A549 (cell line): ENCODE data around the gene MAGI2. TPM values are rescaled to one million over a fixed set of nuclear protein-coding genes. Genes with fewer than 3 reads are reported as not detected.

ENCODE experiments used
- ATAC-seq, 2 experiments: fragments of 200-7000 bp in 1 of 2; fragments of >200 bp in 1 of 2; cut with Nextera tagmentation in 1 of 2; cut with Tn5 transposase in 1 of 2; 3 replicates each; pipeline versions ENCODE4 v1.8.0 to v1.9.1; 2018 to 2020; ENCODE audit warnings: mild to moderate bottlenecking in 1 of 2, moderate library complexity in 1 of 2
- CTCF ChIA-PET: fragments of 300-600 bp; sonication (Branson Sonifier 250); formaldehyde crosslinking; extraction: SDS; loops from one replicate; lab custom pipeline; 2021; ENCODE audit warnings: antibody characterized with exemption, inconsistent platforms; lab: Yijun Ruan, JAX
- POLR2A ChIA-PET: fragments of 350-600 bp; formaldehyde crosslinking; extraction: SDS; loops from one replicate; lab custom pipeline; 2021; ENCODE audit warnings: antibody characterized with exemption, inconsistent platforms; lab: Yijun Ruan, JAX
- DNase-seq, 2 experiments: peaks; one replicate each; pipeline versions ENCODE4 v3.0.0 to v3.0.0-alpha.2; 2011 to 2016; ENCODE audit warnings: low read depth in 1 of 2, low spot score in 1 of 2
- FAIRE-seq: peaks from 2 replicates; lab custom pipeline; 2011; peaks lifted over from hg19 to GRCh38; lab: Jason Lieb, UNC
- H3K27ac ChIP-seq, 2 experiments: fragments of >200 bp; sonication (Bioruptor Twin); formaldehyde crosslinking; 3 replicates each; pipeline ENCODE4 v1.5.1; 2016 to 2017
- H3K4me1 ChIP-seq: fragments of >200 bp; sonication (Bioruptor Twin); formaldehyde crosslinking; 3 replicates; pipeline ENCODE4 v1.6.1; 2016
- H3K4me2 ChIP-seq: fragments of >200 bp; sonication (Bioruptor Twin); formaldehyde crosslinking; 3 replicates; pipeline ENCODE4 v1.6.1; 2016
- H3K4me3 ChIP-seq: fragments of >200 bp; sonication (Bioruptor Twin); formaldehyde crosslinking; 3 replicates; pipeline ENCODE4 v1.5.1; 2016
- H3K9me3 ChIP-seq: fragments of >200 bp; sonication (Bioruptor Twin); formaldehyde crosslinking; 3 replicates; pipeline ENCODE4 v1.6.1; 2016
- CBX2 ChIP-seq: fragments of 200-600 bp; sonication (generic); IDR thresholded peaks from 2 replicates; pipeline ENCODE4 v1.6.1; 2016; ENCODE audit warnings: low read depth, mild to moderate bottlenecking, borderline replicate concordance
- CHD4 ChIP-seq: fragments of 200-600 bp; sonication (generic); IDR thresholded peaks from 2 replicates; pipeline ENCODE4 v1.6.1; 2016; ENCODE audit warnings: antibody characterized with exemption, mild to moderate bottlenecking, borderline replicate concordance
- EHMT2 ChIP-seq: fragments of 200-600 bp; sonication (generic); IDR thresholded peaks from 2 replicates; pipeline ENCODE4 v1.6.1; 2016; ENCODE audit warnings: antibody characterized with exemption, low read depth, mild to moderate bottlenecking, moderate library complexity
- EP300 ChIP-seq, 2 experiments: fragments of >200 bp; sonication (Bioruptor Twin); formaldehyde crosslinking; IDR thresholded peaks; 2 replicates in 1 of 2; 3 replicates in 1 of 2; pipeline ENCODE4 v1.6.1; 2016 to 2017
- ESRRA ChIP-seq: fragments of 150-350 bp; IDR thresholded peaks from 2 replicates; pipeline ENCODE4 v1.6.1; 2014; ENCODE audit warnings: mild to moderate bottlenecking, low read length, borderline replicate concordance
- FOXS1 ChIP-seq: fragments of 250-450 bp; sonication (Bioruptor Pico); IDR thresholded peaks from 2 replicates; pipeline ENCODE4 v1.5.0; 2020; ENCODE audit warnings: mild to moderate bottlenecking, moderate library complexity
- GATA3 ChIP-seq: IDR thresholded peaks from 2 replicates; pipeline ENCODE4 v1.6.1; 2012; ENCODE audit warnings: borderline replicate concordance
- HOXA7 ChIP-seq: fragments of 250-450 bp; sonication (Bioruptor Pico); IDR thresholded peaks from 2 replicates; pipeline ENCODE4 v1.5.0; 2020; ENCODE audit warnings: mild to moderate bottlenecking, moderate library complexity
- HOXB5 ChIP-seq: fragments of 250-450 bp; sonication (Bioruptor Pico); IDR thresholded peaks from 2 replicates; pipeline ENCODE4 v1.5.0; 2020; ENCODE audit warnings: mild to moderate bottlenecking, moderate library complexity
- JUNB ChIP-seq: fragments of >200 bp; sonication (Bioruptor Twin); formaldehyde crosslinking; IDR thresholded peaks from 2 replicates; pipeline ENCODE4 v1.6.1; 2016
- KDM1A ChIP-seq: fragments of 200-600 bp; sonication (generic); IDR thresholded peaks from 2 replicates; pipeline ENCODE4 v1.6.1; 2016; ENCODE audit warnings: low read depth, mild to moderate bottlenecking
- KDM5A ChIP-seq: fragments of 200-600 bp; sonication (generic); IDR thresholded peaks from 2 replicates; pipeline ENCODE4 v1.6.1; 2016; ENCODE audit warnings: antibody characterized with exemption, mild to moderate bottlenecking
- MYC ChIP-seq: IDR thresholded peaks from 2 replicates; pipeline ENCODE4 v1.6.1; 2012; ENCODE audit warnings: mild to moderate bottlenecking, inconsistent platforms, low read length, improper control_type of control experiment, borderline replicate concordance
- NFE2L2 ChIP-seq: fragments of 150-350 bp; conservative IDR thresholded peaks from 2 replicates; pipeline ENCODE4 v1.6.1; 2014; ENCODE audit warnings: low read length
- NPAS2 ChIP-seq: fragments of 250-450 bp; sonication (Bioruptor Pico); IDR thresholded peaks from 2 replicates; pipeline ENCODE4 v1.8.0; 2022; ENCODE audit warnings: mild to moderate bottlenecking, moderate library complexity, borderline replicate concordance
- NR3C1 ChIP-seq: fragments of >200 bp; sonication (Bioruptor Twin); formaldehyde crosslinking; IDR thresholded peaks from 3 replicates; pipeline ENCODE4 v1.6.1; 2017
- POLR2A ChIP-seq: IDR thresholded peaks from 2 replicates; pipeline ENCODE4 v1.6.1; 2012; ENCODE audit warnings: mild to moderate bottlenecking, low read length
- POLR2AphosphoS2 ChIP-seq: conservative IDR thresholded peaks from 2 replicates; pipeline ENCODE4 v1.6.1; 2012; ENCODE audit warnings: low read length, improper control_type of control experiment, inconsistent platforms
- RAD21 ChIP-seq, 2 experiments: fragments of >200 bp in 1 of 2; sonication (Bioruptor Twin) in 1 of 2; formaldehyde crosslinking in 1 of 2; IDR thresholded peaks in 1 of 2; conservative IDR thresholded peaks in 1 of 2; 2 replicates in 1 of 2; 3 replicates in 1 of 2; pipeline ENCODE4 v1.6.1; 2012 to 2018; ENCODE audit warnings: inconsistent platforms in 1 of 2
- RNF2 ChIP-seq: fragments of 200-600 bp; sonication (generic); IDR thresholded peaks from 2 replicates; pipeline ENCODE4 v1.6.1; 2016; ENCODE audit warnings: low read depth, mild to moderate bottlenecking, antibody characterized with exemption, moderate library complexity, borderline replicate concordance
- SREBF2 ChIP-seq: fragments of 450-650 bp; IDR thresholded peaks from 2 replicates; pipeline ENCODE4 v1.6.1; 2014; ENCODE audit warnings: mild to moderate bottlenecking, moderate library complexity
- WGBS: methylation state at CpG from one replicate; pipeline ENCODE4 v1.1.6; 2017; ENCODE audit errors: missing lambda C conversion rate; 5-methylcytosine and 5-hydroxymethylcytosine counted together
- polyA plus RNA-seq, 4 experiments: library from polyadenylated mRNA; depleted of rRNA in 3 of 4; stranded (reverse); fragments of >200 nt; fragmentation: RNase III in 1 of 4; extraction: RNeasy Plus Mini Kit Qiagen cat#74134 plus additional on column Dnase treatment in 1 of 4; gene quantifications; 2 replicates in 3 of 4; 3 replicates in 1 of 4; pipeline ENCODE4 v1.2.3, GENCODE V29; 2011 to 2017
- TF ChIP-seq, protein P1 (sequence below): fragments of >200 bp; sonication (Bioruptor Twin); formaldehyde crosslinking; IDR thresholded peaks from 3 replicates; pipeline ENCODE4 v1.6.1; 2016
- TF ChIP-seq, protein P2 (sequence below): fragments of 150-350 bp; IDR thresholded peaks from 2 replicates; pipeline ENCODE4 v1.6.1; 2014; ENCODE audit warnings: low read depth, mild to moderate bottlenecking, low read length
- TF ChIP-seq, protein P3 (sequence below): fragments of 200-600 bp; sonication (generic); IDR thresholded peaks from 2 replicates; pipeline ENCODE4 v1.6.1; 2016; ENCODE audit warnings: antibody characterized with exemption, mild to moderate bottlenecking, moderate library complexity

The MAGI2 gene
- polyA plus RNA-seq, 2 of the 4 experiments (the other 2 are of a cell fraction) = 0.48 to 0.81 TPM

DNA sequence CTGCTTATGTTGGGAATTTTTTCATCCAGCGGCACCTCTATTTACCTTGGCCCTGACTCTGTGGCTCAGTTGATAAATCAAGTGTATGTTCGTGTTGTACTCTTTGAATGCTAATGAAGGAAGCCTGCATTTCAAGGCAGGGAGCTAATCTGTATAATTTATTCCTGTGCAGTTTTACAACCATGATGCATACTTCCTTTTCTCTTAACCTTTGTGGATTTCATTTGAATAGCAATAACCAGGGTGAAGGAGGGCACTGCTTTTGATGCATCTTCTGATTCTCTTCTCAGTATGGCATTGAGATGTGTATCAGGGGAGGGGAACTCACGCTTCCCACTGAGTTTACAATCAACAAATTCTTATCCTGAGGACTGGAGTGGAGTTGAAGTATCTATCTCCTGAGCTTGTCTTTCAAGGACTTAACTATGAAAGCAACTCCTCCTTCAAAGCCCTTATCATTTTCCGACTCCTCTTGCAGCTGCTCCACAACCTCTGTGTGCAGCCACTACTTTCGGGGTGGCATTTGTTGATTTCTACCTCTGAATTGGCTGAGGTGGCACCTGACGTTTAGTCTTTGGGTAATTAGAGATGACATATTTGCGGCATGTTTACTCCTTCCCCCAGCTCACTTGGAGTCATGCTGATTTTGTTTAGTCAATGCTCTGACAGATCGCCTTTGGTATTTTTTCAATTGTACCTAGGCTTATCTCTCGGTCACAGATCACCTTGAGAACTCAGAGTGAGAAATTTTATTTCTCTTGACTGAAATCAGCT, 1379.7 kb downstream of the MAGI2 start:
- no peaks in the 10 kb centered on the region for H3K9me3 ChIP-seq
- ATAC-seq (no peak), FAIRE-seq (no peak), DNase-seq (no peak)
- H3K27ac ChIP-seq = no peak overlapping the region
- ChIA-PET CTCF (no interaction called here), POLR2A (no interaction called here)
- TF ChIP-seq POLR2A = no peak
- no peak for TF ChIP-seq ESRRA
- no peak for TF ChIP-seq EHMT2
- no peak for TF ChIP-seq RAD21 (conservative IDR thresholded peaks at IDR 0.05 in 1 of 2, IDR thresholded peaks at IDR 0.05 in 1 of 2)
- TF ChIP-seq RNF2 = no peak
- TF ChIP-seq NFE2L2 = no peak
- no peak for TF ChIP-seq KDM5A
- TF ChIP-seq, protein P1, sequence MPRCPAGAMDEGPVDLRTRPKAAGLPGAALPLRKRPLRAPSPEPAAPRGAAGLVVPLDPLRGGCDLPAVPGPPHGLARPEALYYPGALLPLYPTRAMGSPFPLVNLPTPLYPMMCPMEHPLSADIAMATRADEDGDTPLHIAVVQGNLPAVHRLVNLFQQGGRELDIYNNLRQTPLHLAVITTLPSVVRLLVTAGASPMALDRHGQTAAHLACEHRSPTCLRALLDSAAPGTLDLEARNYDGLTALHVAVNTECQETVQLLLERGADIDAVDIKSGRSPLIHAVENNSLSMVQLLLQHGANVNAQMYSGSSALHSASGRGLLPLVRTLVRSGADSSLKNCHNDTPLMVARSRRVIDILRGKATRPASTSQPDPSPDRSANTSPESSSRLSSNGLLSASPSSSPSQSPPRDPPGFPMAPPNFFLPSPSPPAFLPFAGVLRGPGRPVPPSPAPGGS = no peak
- no peaks in the 10 kb centered on the region for H3K4me1 ChIP-seq
- H3K4me3 ChIP-seq = no peak overlapping the region
- no peak overlapping the region for H3K4me2 ChIP-seq
- 29% methylated on average over 9 of the region's 9 CpGs for WGBS

DNA sequence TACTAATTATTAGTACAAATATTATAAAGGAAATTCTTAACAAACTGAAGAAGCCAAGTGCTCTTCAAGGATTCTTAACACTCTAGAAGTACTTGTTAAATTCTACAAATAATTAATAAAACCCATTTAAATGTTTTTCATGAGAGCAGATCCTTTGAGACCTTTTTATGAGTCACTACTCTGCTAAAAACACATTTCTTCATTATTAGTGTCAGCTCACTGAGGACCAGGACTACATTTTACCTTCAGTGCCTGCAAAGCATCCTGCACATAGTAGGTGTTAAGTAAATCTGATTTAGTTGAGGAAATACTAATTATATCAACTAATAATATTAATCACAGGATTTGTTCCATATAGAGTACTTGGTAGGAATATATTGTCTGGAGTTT, 1381.3 kb downstream of the MAGI2 start:
- DNase-seq = no peak
- no peak overlapping the region for H3K27ac ChIP-seq
- CTCF ChIA-PET = no interaction called here
- no peaks in the 10 kb centered on the region for H3K9me3 ChIP-seq
- FAIRE-seq = no peak
- POLR2A ChIA-PET = no interaction called here
- H3K4me3 ChIP-seq = no peak overlapping the region
- no peaks in the 10 kb centered on the region for H3K4me1 ChIP-seq
- H3K4me2 ChIP-seq = no peak overlapping the region
- TF ChIP-seq NFE2L2 = no peak
- no peak for TF ChIP-seq NR3C1
- TF ChIP-seq MYC = no peak
- no peak for TF ChIP-seq POLR2AphosphoS2
- TF ChIP-seq HOXB5 (CRISPR knock-in tag) = no peak
- TF ChIP-seq JUNB = no peak
- TF ChIP-seq CBX2 = no peak
- TF ChIP-seq, protein P2, sequence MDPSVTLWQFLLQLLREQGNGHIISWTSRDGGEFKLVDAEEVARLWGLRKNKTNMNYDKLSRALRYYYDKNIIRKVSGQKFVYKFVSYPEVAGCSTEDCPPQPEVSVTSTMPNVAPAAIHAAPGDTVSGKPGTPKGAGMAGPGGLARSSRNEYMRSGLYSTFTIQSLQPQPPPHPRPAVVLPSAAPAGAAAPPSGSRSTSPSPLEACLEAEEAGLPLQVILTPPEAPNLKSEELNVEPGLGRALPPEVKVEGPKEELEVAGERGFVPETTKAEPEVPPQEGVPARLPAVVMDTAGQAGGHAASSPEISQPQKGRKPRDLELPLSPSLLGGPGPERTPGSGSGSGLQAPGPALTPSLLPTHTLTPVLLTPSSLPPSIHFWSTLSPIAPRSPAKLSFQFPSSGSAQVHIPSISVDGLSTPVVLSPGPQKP = no peak
- TF ChIP-seq, protein P3, sequence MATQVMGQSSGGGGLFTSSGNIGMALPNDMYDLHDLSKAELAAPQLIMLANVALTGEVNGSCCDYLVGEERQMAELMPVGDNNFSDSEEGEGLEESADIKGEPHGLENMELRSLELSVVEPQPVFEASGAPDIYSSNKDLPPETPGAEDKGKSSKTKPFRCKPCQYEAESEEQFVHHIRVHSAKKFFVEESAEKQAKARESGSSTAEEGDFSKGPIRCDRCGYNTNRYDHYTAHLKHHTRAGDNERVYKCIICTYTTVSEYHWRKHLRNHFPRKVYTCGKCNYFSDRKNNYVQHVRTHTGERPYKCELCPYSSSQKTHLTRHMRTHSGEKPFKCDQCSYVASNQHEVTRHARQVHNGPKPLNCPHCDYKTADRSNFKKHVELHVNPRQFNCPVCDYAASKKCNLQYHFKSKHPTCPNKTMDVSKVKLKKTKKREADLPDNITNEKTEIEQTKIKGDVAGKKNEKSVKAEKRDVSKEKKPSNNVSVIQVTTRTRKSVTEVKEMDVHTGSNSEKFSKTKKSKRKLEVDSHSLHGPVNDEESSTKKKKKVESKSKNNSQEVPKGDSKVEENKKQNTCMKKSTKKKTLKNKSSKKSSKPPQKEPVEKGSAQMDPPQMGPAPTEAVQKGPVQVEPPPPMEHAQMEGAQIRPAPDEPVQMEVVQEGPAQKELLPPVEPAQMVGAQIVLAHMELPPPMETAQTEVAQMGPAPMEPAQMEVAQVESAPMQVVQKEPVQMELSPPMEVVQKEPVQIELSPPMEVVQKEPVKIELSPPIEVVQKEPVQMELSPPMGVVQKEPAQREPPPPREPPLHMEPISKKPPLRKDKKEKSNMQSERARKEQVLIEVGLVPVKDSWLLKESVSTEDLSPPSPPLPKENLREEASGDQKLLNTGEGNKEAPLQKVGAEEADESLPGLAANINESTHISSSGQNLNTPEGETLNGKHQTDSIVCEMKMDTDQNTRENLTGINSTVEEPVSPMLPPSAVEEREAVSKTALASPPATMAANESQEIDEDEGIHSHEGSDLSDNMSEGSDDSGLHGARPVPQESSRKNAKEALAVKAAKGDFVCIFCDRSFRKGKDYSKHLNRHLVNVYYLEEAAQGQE = no peak
- no peak for TF ChIP-seq ESRRA
- no peak for TF ChIP-seq GATA3
- no peak for TF ChIP-seq CHD4
- TF ChIP-seq SREBF2 = no peak
- TF ChIP-seq KDM1A = no peak
- no peak for TF ChIP-seq EHMT2
- TF ChIP-seq HOXA7 (CRISPR knock-in tag) = no peak
- TF ChIP-seq FOXS1 (CRISPR knock-in tag) = no peak
- TF ChIP-seq POLR2A = no peak
- no peak for TF ChIP-seq NPAS2 (CRISPR knock-in tag)
- no peak for TF ChIP-seq EP300 (IDR thresholded peaks at IDR 0.05)
- ATAC-seq = no peak
